ENCODE measurements around the gene BBS2. TPM values are rescaled to one million over a fixed set of nuclear protein-coding genes. Genes with fewer than 3 reads are reported as not detected.

BBS2 gene
- total RNA-seq, 4 donors from 2014 or later, result 55.1 to 98.6 (median 57.4) TPM

- TF ChIP-seq POLR2A (IDR thresholded peaks at IDR 0.05), result no peak
- no peak for TF ChIP-seq CTCF (IDR thresholded peaks at IDR 0.05)
- no peaks in the 10 kb centered on the region for H3K27me3 ChIP-seq
- H3K27ac ChIP-seq, result no peak overlapping the region
- H3K9me3 ChIP-seq, result no peaks in the 10 kb centered on the region
- H3K4me3 ChIP-seq (replicated peaks in 1 of 3), result no peak overlapping the region
- intact Hi-C loops (cut with DNase I), result no loop called here
- H3K4me1 ChIP-seq, result no peaks in the 10 kb centered on the region
- WGBS, 2 donors, result 95 to 100% methylated on average over 1 of the region's 1 CpG
- no peak for DNase-seq
- H3K36me3 ChIP-seq, result peaks cover 14 to 15% of the 10 kb centered on the region in 2 donors
Observed at GRCh38 chr16:56438038-56438437, 81.8 kb downstream of the BBS2 start.

DNA sequence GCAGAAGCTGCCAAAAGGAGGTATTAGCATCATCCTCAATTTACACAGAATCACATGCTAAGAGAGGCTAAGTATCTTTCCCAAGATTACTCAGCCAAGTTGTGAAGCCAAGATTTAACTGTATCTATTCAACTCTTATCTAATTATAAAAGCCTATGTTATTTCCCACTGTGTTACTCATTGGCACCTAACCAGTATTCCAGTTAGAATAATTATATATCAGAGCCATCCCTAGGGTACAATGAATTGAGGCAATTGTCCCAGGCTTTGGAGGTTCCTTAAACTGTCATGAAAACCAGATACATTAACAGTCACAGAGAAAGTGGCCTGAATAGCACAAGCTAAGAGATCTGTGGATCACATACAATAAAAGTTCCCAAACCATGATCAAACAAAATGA is 83.6 kb downstream of the BBS2 start:
- no peak for DNase-seq
- Histone ChIP-seq H3K27ac (no peak overlapping the region), H3K4me3 (replicated peaks in 1 of 3) (no peak overlapping the region), H3K4me1 (peaks cover 0 to 1% of the 10 kb centered on the region in 2 donors), H3K36me3 (peaks cover 13 to 14% of the 10 kb centered on the region in 2 donors), H3K9me3 (no peaks in the 10 kb centered on the region), H3K27me3 (no peaks in the 10 kb centered on the region)
- intact Hi-C loops (cut with DNase I), result no loop called here
- TF ChIP-seq POLR2A (IDR thresholded peaks at IDR 0.05) (no peak), CTCF (IDR thresholded peaks at IDR 0.05) (no peak)

Other genes starting within 250 kb of the BBS2 start
- gene AMFR, start 94.5 kb downstream of the BBS2 start, total RNA-seq, result 100 to 1,000 TPM; 130 to 167 (median 146) TPM
- gene NUDT21, start 68.7 kb downstream of the BBS2 start, total RNA-seq, result 100 to 1,000 TPM in 1 of 4 donors, 10 to 100 TPM in 3; 55.0 to 120 (median 68.2) TPM
- gene OGFOD1, start 68.5 kb downstream of the BBS2 start, total RNA-seq, result 10 to 100 TPM; 28.4 to 75.3 (median 58.7) TPM
- gene MT4, start 45.0 kb upstream of the BBS2 start, total RNA-seq, result not detected
- gene MT3, start 69.5 kb upstream of the BBS2 start, total RNA-seq, result not detected
- 100 to 1,000 TPM in 1 of 4 donors, 10 to 100 TPM in 3; 42.8 to 285 (median 54.6) TPM for gene MT2A, start 88.6 kb upstream of the BBS2 start, total RNA-seq
- 1,000 to 10,000 TPM in 1 of 4 donors, 100 to 1,000 TPM in 3; 111 to 1,129 (median 368) TPM for gene MT1E, start 105.8 kb upstream of the BBS2 start, total RNA-seq
- gene MT1M, start 112.6 kb upstream of the BBS2 start, total RNA-seq, result 10 to 100 TPM in 3 of 4 donors, 1 to 10 TPM in 1; 7.1 to 45.5 (median 33.8) TPM
- 10 to 100 TPM in 3 of 4 donors, 1 to 10 TPM in 1; 7.1 to 23.6 (median 16.8) TPM for gene MT1A, start 118.6 kb upstream of the BBS2 start, total RNA-seq
- gene MT1B, start 131.9 kb upstream of the BBS2 start, total RNA-seq, result not detected
- gene MT1F, start 137.9 kb upstream of the BBS2 start, total RNA-seq, result 100 to 1,000 TPM in 1 of 4 donors, 10 to 100 TPM in 3; 25.8 to 220 (median 45.1) TPM
- gene MT1G, start 148.0 kb upstream of the BBS2 start, total RNA-seq, result 100 to 1,000 TPM; 410 to 930 (median 704) TPM
- gene MT1H, start 149.8 kb upstream of the BBS2 start, total RNA-seq, result 100 to 1,000 TPM in 1 of 4 donors, 10 to 100 TPM in 2, not detected in 1; 45.4 to 179 (median 62.8) TPM
- 1,000 to 10,000 TPM in 1 of 4 donors, 100 to 1,000 TPM in 3; 314 to 2,825 (median 445) TPM for gene MT1X, start 162.4 kb upstream of the BBS2 start, total RNA-seq
- 100 to 1,000 TPM in 2 of 4 donors, 10 to 100 TPM in 2; 70.1 to 150 (median 97.4) TPM for gene NUP93, start 210.1 kb upstream of the BBS2 start, total RNA-seq